Measurements from ENCODE around the gene IRAK2.
A peak's percentile ranks its signal among the peaks of the same experiment; 100 is the strongest.

IRAK2 gene

GRCh38 chr3:10180738-10181295 is 16.1 kb downstream of the IRAK2 start:
- H3K36me3 ChIP-seq (ENCODE audit: insufficient read depth, low read length): no peaks in the 10 kb centered on the region
- no peak overlapping the region for H2AFZ ChIP-seq (ENCODE audit: low read length)
- no peaks in the 10 kb centered on the region for H3K9me3 ChIP-seq (ENCODE audit: insufficient read depth, low read depth, low read length)
- no peaks in the 10 kb centered on the region for H3K4me1 ChIP-seq (ENCODE audit: insufficient read depth, low read length, poor library complexity, severe bottlenecking)
- H3K9ac ChIP-seq (ENCODE audit: low read depth, low read length, poor library complexity, severe bottlenecking): no peak overlapping the region
- H3K4me2 ChIP-seq (ENCODE audit: low read depth, low read length, poor library complexity, severe bottlenecking): no peak overlapping the region
- H3F3A ChIP-seq (ENCODE audit: low read depth): no peaks in the 10 kb centered on the region
- TF ChIP-seq, protein P1, sequence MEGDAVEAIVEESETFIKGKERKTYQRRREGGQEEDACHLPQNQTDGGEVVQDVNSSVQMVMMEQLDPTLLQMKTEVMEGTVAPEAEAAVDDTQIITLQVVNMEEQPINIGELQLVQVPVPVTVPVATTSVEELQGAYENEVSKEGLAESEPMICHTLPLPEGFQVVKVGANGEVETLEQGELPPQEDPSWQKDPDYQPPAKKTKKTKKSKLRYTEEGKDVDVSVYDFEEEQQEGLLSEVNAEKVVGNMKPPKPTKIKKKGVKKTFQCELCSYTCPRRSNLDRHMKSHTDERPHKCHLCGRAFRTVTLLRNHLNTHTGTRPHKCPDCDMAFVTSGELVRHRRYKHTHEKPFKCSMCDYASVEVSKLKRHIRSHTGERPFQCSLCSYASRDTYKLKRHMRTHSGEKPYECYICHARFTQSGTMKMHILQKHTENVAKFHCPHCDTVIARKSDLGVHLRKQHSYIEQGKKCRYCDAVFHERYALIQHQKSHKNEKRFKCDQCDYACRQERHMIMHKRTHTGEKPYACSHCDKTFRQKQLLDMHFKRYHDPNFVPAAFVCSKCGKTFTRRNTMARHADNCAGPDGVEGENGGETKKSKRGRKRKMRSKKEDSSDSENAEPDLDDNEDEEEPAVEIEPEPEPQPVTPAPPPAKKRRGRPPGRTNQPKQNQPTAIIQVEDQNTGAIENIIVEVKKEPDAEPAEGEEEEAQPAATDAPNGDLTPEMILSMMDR (conservative IDR thresholded peaks at IDR 0.05; ENCODE audit: low read length): no peak
- no peak for TF ChIP-seq EZH2phosphoT487 (IDR thresholded peaks at IDR 0.05; ENCODE audit: borderline replicate concordance)
- no peaks in the 10 kb centered on the region for H3K9me2 ChIP-seq (replicated peaks; ENCODE audit: low read depth, low read length)
- no peak overlapping the region for H3K4me3 ChIP-seq (ENCODE audit: low read length, poor library complexity, severe bottlenecking)
- no peaks in the 10 kb centered on the region for H4K20me1 ChIP-seq (ENCODE audit: insufficient read depth, low read length, poor library complexity, severe bottlenecking)
- H3K79me2 ChIP-seq (ENCODE audit: insufficient read depth, low read length): no peaks in the 10 kb centered on the region
- no peaks in the 10 kb centered on the region for H3K27me3 ChIP-seq (ENCODE audit: insufficient read depth, low read length, poor library complexity, severe bottlenecking)

DNA sequence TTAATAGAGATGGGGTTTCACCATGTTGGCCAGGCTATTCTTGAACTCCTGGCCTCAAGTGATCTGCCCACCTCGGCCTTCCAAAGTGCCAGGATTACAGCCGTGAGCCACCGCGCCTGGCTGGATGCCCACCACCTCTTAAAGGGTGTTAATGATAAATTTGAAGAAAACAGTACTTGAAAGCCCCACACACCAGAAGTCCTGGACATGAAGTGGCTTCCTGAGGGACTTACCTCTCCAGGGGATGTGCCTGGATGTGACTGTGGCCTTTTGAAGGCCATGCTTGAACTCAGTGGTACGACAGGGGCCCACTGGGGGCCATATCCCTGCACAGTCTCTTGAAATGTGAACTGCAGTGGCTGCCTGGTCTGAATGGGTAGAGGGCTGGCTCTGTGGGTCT is 18.2 kb downstream of the IRAK2 start:
- Histone ChIP-seq H3K36me3 (ENCODE audit: insufficient read depth, low read length) (no peaks in the 10 kb centered on the region), H3K4me2 (ENCODE audit: low read depth, low read length, poor library complexity, severe bottlenecking) (no peak overlapping the region), H3K27me3 (ENCODE audit: insufficient read depth, low read length, poor library complexity, severe bottlenecking) (no peaks in the 10 kb centered on the region), H3K4me1 (ENCODE audit: insufficient read depth, low read length, poor library complexity, severe bottlenecking) (no peaks in the 10 kb centered on the region), H3K9ac (ENCODE audit: low read depth, low read length, poor library complexity, severe bottlenecking) (no peak overlapping the region), H3K79me2 (ENCODE audit: insufficient read depth, low read length) (no peaks in the 10 kb centered on the region), H3K9me3 (ENCODE audit: insufficient read depth, low read depth, low read length) (no peaks in the 10 kb centered on the region), H3F3A (ENCODE audit: low read depth) (no peaks in the 10 kb centered on the region), H3K4me3 (ENCODE audit: low read length, poor library complexity, severe bottlenecking) (no peak overlapping the region), H2AFZ (ENCODE audit: low read length) (no peak overlapping the region), H3K9me2 (replicated peaks; ENCODE audit: low read depth, low read length) (no peaks in the 10 kb centered on the region), H4K20me1 (ENCODE audit: insufficient read depth, low read length, poor library complexity, severe bottlenecking) (no peaks in the 10 kb centered on the region)
- no peak for TF ChIP-seq EZH2phosphoT487 (IDR thresholded peaks at IDR 0.05; ENCODE audit: borderline replicate concordance)
- TF ChIP-seq, protein P1 (conservative IDR thresholded peaks at IDR 0.05; ENCODE audit: low read length): no peak

- H3K79me2 ChIP-seq (ENCODE audit: insufficient read depth, low read length): no peaks in the 10 kb centered on the region
- H2AFZ ChIP-seq (ENCODE audit: low read length): peak overlapping the region; percentile 71
- TF ChIP-seq EZH2phosphoT487 (IDR thresholded peaks at IDR 0.05; ENCODE audit: borderline replicate concordance): no peak
- TF ChIP-seq, protein P1 (conservative IDR thresholded peaks at IDR 0.05; ENCODE audit: low read length): no peak
- no peaks in the 10 kb centered on the region for H3K36me3 ChIP-seq (ENCODE audit: insufficient read depth, low read length)
- H3K4me3 ChIP-seq (ENCODE audit: low read length, poor library complexity, severe bottlenecking): no peak overlapping the region
- H3K27me3 ChIP-seq (ENCODE audit: insufficient read depth, low read length, poor library complexity, severe bottlenecking): no peaks in the 10 kb centered on the region
- H3K9me3 ChIP-seq (ENCODE audit: insufficient read depth, low read depth, low read length): no peaks in the 10 kb centered on the region
- no peaks in the 10 kb centered on the region for H4K20me1 ChIP-seq (ENCODE audit: insufficient read depth, low read length, poor library complexity, severe bottlenecking)
- H3K4me2 ChIP-seq (ENCODE audit: low read depth, low read length, poor library complexity, severe bottlenecking): no peak overlapping the region
- H3K9me2 ChIP-seq (replicated peaks; ENCODE audit: low read depth, low read length): no peaks in the 10 kb centered on the region
- no peak overlapping the region for H3K9ac ChIP-seq (ENCODE audit: low read depth, low read length, poor library complexity, severe bottlenecking)
- H3K4me1 ChIP-seq (ENCODE audit: insufficient read depth, low read length, poor library complexity, severe bottlenecking): no peaks in the 10 kb centered on the region
- H3F3A ChIP-seq (ENCODE audit: low read depth): no peaks in the 10 kb centered on the region
These were observed 19.5 kb downstream of the IRAK2 start for GRCh38 chr3:10184250-10184649.
